ENCODE results near the gene NACAD.

NACAD gene

GRCh38 chr7:45076946-45077345, 11.8 kb downstream of the NACAD start:
- no peak for DNase-seq (ENCODE audit: extremely low read depth in 1 of 2, low read depth in 1 of 2)

GRCh38 chr7:45075871-45076796, 12.6 kb downstream of the NACAD start:
- DNase-seq (ENCODE audit: extremely low read depth in 1 of 2, low read depth in 1 of 2), result no peak

GRCh38 chr7:45075355-45075644, 13.5 kb downstream of the NACAD start:
- no peak for DNase-seq (ENCODE audit: extremely low read depth in 1 of 2, low read depth in 1 of 2)

GRCh38 chr7:45074528-45075354, 14.0 kb downstream of the NACAD start:
- no peak for DNase-seq (ENCODE audit: extremely low read depth in 1 of 2, low read depth in 1 of 2)

GRCh38 chr7:45073786-45074527, 14.8 kb downstream of the NACAD start:
- DNase-seq (ENCODE audit: extremely low read depth in 1 of 2, low read depth in 1 of 2), result no peak

- DNase-seq (ENCODE audit: extremely low read depth in 1 of 2, low read depth in 1 of 2), result no peak
Measured at GRCh38 chr7:45073031-45073785, 15.6 kb downstream of the NACAD start.

GRCh38 chr7:45072131-45073030, 16.4 kb downstream of the NACAD start:
- DNase-seq (ENCODE audit: extremely low read depth in 1 of 2, low read depth in 1 of 2), result no peak

GRCh38 chr7:45071528-45071927, 17.2 kb downstream of the NACAD start:
- DNase-seq (ENCODE audit: extremely low read depth in 1 of 2, low read depth in 1 of 2), result no peak

- DNase-seq (ENCODE audit: extremely low read depth in 1 of 2, low read depth in 1 of 2), result no peak
Measured at GRCh38 chr7:45070254-45070642, 18.5 kb downstream of the NACAD start.

GRCh38 chr7:45069444-45070253, 19.1 kb downstream of the NACAD start:
- DNase-seq (ENCODE audit: extremely low read depth in 1 of 2, low read depth in 1 of 2), result no peak

GRCh38 chr7:45068236-45069023, 20.3 kb downstream of the NACAD start:
- DNase-seq (ENCODE audit: extremely low read depth in 1 of 2, low read depth in 1 of 2), result no peak

- no peak for DNase-seq (ENCODE audit: extremely low read depth in 1 of 2, low read depth in 1 of 2)
Measured at GRCh38 chr7:45067582-45067981, 21.2 kb downstream of the NACAD start.

GRCh38 chr7:45066409-45066808, 22.4 kb downstream of the NACAD start:
- no peak for DNase-seq (ENCODE audit: extremely low read depth in 1 of 2, low read depth in 1 of 2)

- DNase-seq (ENCODE audit: extremely low read depth in 1 of 2, low read depth in 1 of 2), result no peak
Measured at GRCh38 chr7:45065031-45065995, 23.5 kb downstream of the NACAD start.

- DNase-seq (ENCODE audit: extremely low read depth in 1 of 2, low read depth in 1 of 2), result no peak
Measured at GRCh38 chr7:45064047-45064725, 24.6 kb downstream of the NACAD start.

GRCh38 chr7:45061806-45062425, 26.9 kb downstream of the NACAD start:
- no peak for DNase-seq (ENCODE audit: extremely low read depth in 1 of 2, low read depth in 1 of 2)
